Caco-2 (cell line): ENCODE data around the gene PLXNA3. TPM values are rescaled to one million over a fixed set of nuclear protein-coding genes. Genes with fewer than 3 reads are reported as not detected.

Experiments used
- BruUV-seq: library from RNA; stranded (reverse); fragments of 400-500 nt; replicated peaks from 2 replicates; lab custom pipeline; 2021; lab: Mats Ljungman, UMichigan
- CTCF ChIA-PET: fragments of 300-600 bp; sonication (Branson Sonifier 250); formaldehyde crosslinking; loops from one replicate; lab custom pipeline; 2022; ENCODE audit warnings: antibody characterized with exemption; lab: Charles Lee
- POLR2A ChIA-PET: fragments of 300-600 bp; sonication (Branson Sonifier 250); formaldehyde crosslinking; loops from one replicate; lab custom pipeline; 2022; ENCODE audit warnings: antibody characterized with exemption; lab: Charles Lee
- DNase-seq, 2 experiments: peaks; one replicate each; pipeline versions ENCODE4 v3.0.0 to v3.0.0-alpha.2; 2020 to 2022
- H3K27me3 ChIP-seq: replicated peaks from 2 replicates; pipeline ENCODE4 v1.6.0; 2011; ENCODE audit warnings: low read length; ENCODE audit not compliant: control insufficient read depth, insufficient read depth
- H3K36me3 ChIP-seq: 2 replicates; pipeline ENCODE4 v1.5.1; 2011; ENCODE audit warnings: low read length; ENCODE audit not compliant: control insufficient read depth, insufficient read depth
- H3K4me1 ChIP-seq: fragments of 250-450 bp; sonication (Bioruptor Pico); 2 replicates; pipeline ENCODE4 v1.5.1; 2020; ENCODE audit warnings: mild to moderate bottlenecking
- H3K4me3 ChIP-seq: 2 replicates; pipeline ENCODE4 v1.5.1; 2011; ENCODE audit warnings: low read depth, mild to moderate bottlenecking, control low read depth, low read length
- H3K9me3 ChIP-seq: fragments of 250-450 bp; sonication (Bioruptor Pico); 2 replicates; pipeline ENCODE4 v1.5.1; 2020; ENCODE audit warnings: mild to moderate bottlenecking, moderate library complexity
- H3K27ac Mint-ChIP-seq: one replicate; pipeline ENCODE4 v1.8.0; 2022; ENCODE audit warnings: mixed read lengths; ENCODE audit not compliant: unreplicated experiment
- H3K27me3 Mint-ChIP-seq: one replicate; pipeline ENCODE4 v1.8.0; 2022; ENCODE audit warnings: mixed read lengths; ENCODE audit not compliant: insufficient read depth, unreplicated experiment
- H3K36me3 Mint-ChIP-seq: one replicate; pipeline ENCODE4 v1.8.0; 2022; ENCODE audit warnings: mild to moderate bottlenecking, mixed read lengths; ENCODE audit not compliant: insufficient read depth, unreplicated experiment
- H3K4me1 Mint-ChIP-seq: one replicate; pipeline ENCODE4 v1.8.0; 2022; ENCODE audit warnings: low read depth, mixed read lengths; ENCODE audit not compliant: unreplicated experiment
- H3K4me3 Mint-ChIP-seq: one replicate; pipeline ENCODE4 v1.8.0; 2022; ENCODE audit warnings: mild to moderate bottlenecking, moderate library complexity, mixed read lengths; ENCODE audit not compliant: unreplicated experiment
- H3K9me3 Mint-ChIP-seq: one replicate; pipeline ENCODE4 v1.8.0; 2022; ENCODE audit warnings: mixed read lengths; ENCODE audit not compliant: unreplicated experiment
- CTCF ChIP-seq, 2 experiments: fragments of 200-600 bp in 1 of 2; IDR thresholded peaks; 1 replicate in 1 of 2; 2 replicates in 1 of 2; pipeline versions ENCODE4 v1.5.1 to v1.8.0; 2011 to 2022; ENCODE audit warnings: antibody characterized with exemption in 1 of 2, control low read depth in 1 of 2, inconsistent platforms in 1 of 2, low read depth in 1 of 2, low read length in 1 of 2, mild to moderate bottlenecking in 1 of 2, moderate library complexity in 1 of 2; ENCODE audit not compliant: insufficient read depth in 1 of 2, severe bottlenecking in 1 of 2, unreplicated experiment in 1 of 2
- intact Hi-C: fragments of 100-400 bp; cut with micrococcal nuclease; formaldehyde crosslinking; loops from one replicate; pipeline ENCODE4 v1.10.0; 2022; ENCODE audit not compliant: unreplicated experiment
- total RNA-seq: library from RNA; stranded (reverse); gene quantifications from 2 replicates; pipeline ENCODE4 v1.2.3, GENCODE V29; 2022

The PLXNA3 gene
- total RNA-seq, 1 experiment from 2014 or later: 58.4 TPM

GRCh38 chrX:154444755-154445246 lies 13.3 kb upstream of the PLXNA3 start:
- peaks cover 30% of the 10 kb centered on the region for H3K36me3 Mint-ChIP-seq

GRCh38 chrX:154445776-154446175 lies 12.3 kb upstream of the PLXNA3 start:
- Mint-ChIP-seq H3K9me3 (no peaks in the 10 kb centered on the region), H3K27me3 (no peaks in the 10 kb centered on the region), H3K4me1 (no peaks in the 10 kb centered on the region), H3K36me3 (peaks cover 27% of the 10 kb centered on the region), H3K4me3 (peak overlapping the region; percentile 35), H3K27ac (peak overlapping the region; percentile 32)
- ChIA-PET POLR2A (interaction anchor here (0.8 kb wide), 1 partner anchor 17 kb away, joined by 3 read pairs; no protein-coding TSS in a partner anchor), CTCF (no interaction called here)
- intact Hi-C loops: no loop called here
- no TSS peak for BruUV-seq
- TF ChIP-seq CTCF (IDR thresholded peaks at IDR 0.05; ENCODE audit: insufficient read depth in 1 of 2, low read depth in 1 of 2, low read length in 1 of 2, severe bottlenecking in 1 of 2, unreplicated experiment in 1 of 2): no peak
- H3K36me3 ChIP-seq: no peaks in the 10 kb centered on the region
- no peaks in the 10 kb centered on the region for H3K9me3 ChIP-seq
- no peak overlapping the region for H3K4me3 ChIP-seq
- no peaks in the 10 kb centered on the region for H3K4me1 ChIP-seq
- H3K27me3 ChIP-seq: no peaks in the 10 kb centered on the region
- no peak for DNase-seq

More at GRCh38 chrX:154444755-154445246, 13.3 kb upstream of the PLXNA3 start:
- no peaks in the 10 kb centered on the region for H3K9me3 Mint-ChIP-seq
- POLR2A ChIA-PET: no interaction called here
- no peaks in the 10 kb centered on the region for H3K4me1 Mint-ChIP-seq
- Histone ChIP-seq H3K9me3 (no peaks in the 10 kb centered on the region), H3K36me3 (no peaks in the 10 kb centered on the region), H3K27me3 (no peaks in the 10 kb centered on the region), H3K4me1 (no peaks in the 10 kb centered on the region), H3K4me3 (peak overlapping the region; percentile 73)
- no peak for TF ChIP-seq CTCF (IDR thresholded peaks at IDR 0.05; ENCODE audit: insufficient read depth in 1 of 2, low read depth in 1 of 2, low read length in 1 of 2, severe bottlenecking in 1 of 2, unreplicated experiment in 1 of 2)
- CTCF ChIA-PET: no interaction called here
- BruUV-seq: no TSS peak
- no peak overlapping the region for H3K27ac Mint-ChIP-seq
- H3K4me3 Mint-ChIP-seq: peak overlapping the region; percentile 88
- no peak for DNase-seq
- intact Hi-C loops: no loop called here
- no peaks in the 10 kb centered on the region for H3K27me3 Mint-ChIP-seq

- no peak for DNase-seq
- peak overlapping the region; percentile 32 for H3K27ac Mint-ChIP-seq
- CTCF ChIA-PET: no interaction called here
Measured at GRCh38 chrX:154446430-154446829, 11.7 kb upstream of the PLXNA3 start.

More at GRCh38 chrX:154446430-154446829, 11.7 kb upstream of the PLXNA3 start:
- no peaks in the 10 kb centered on the region for H3K9me3 Mint-ChIP-seq
- no peaks in the 10 kb centered on the region for H3K4me1 Mint-ChIP-seq
- Histone ChIP-seq H3K36me3 (no peaks in the 10 kb centered on the region), H3K27me3 (no peaks in the 10 kb centered on the region), H3K4me3 (no peak overlapping the region), H3K9me3 (no peaks in the 10 kb centered on the region), H3K4me1 (no peaks in the 10 kb centered on the region)
- H3K4me3 Mint-ChIP-seq: peak overlapping the region; percentile 35
- H3K27me3 Mint-ChIP-seq: no peaks in the 10 kb centered on the region
- TF ChIP-seq CTCF (IDR thresholded peaks at IDR 0.05; ENCODE audit: insufficient read depth in 1 of 2, low read depth in 1 of 2, low read length in 1 of 2, severe bottlenecking in 1 of 2, unreplicated experiment in 1 of 2): no peak
- BruUV-seq: no TSS peak
- H3K36me3 Mint-ChIP-seq: peaks cover 27% of the 10 kb centered on the region
- intact Hi-C loops: no loop called here
- POLR2A ChIA-PET: interaction anchor here (0.8 kb wide), 1 partner anchor 17 kb away, joined by 3 read pairs; no protein-coding TSS in a partner anchor
